Neural progenitor cell (in vitro differentiated cells): ENCODE data around the gene ASTN2.

Source experiments
- CTCF ChIP-seq: fragments of 200-600 bp; sonication (generic); IDR thresholded peaks from 2 replicates; pipeline ENCODE4 v1.5.1; 2017; ENCODE audit warnings: antibody characterized with exemption, mild to moderate bottlenecking
- EZH2 ChIP-seq: fragments of 200-600 bp; sonication (generic); IDR thresholded peaks from 2 replicates; pipeline ENCODE4 v1.6.1; 2017; ENCODE audit warnings: antibody characterized with exemption, mild to moderate bottlenecking, moderate library complexity

- TF ChIP-seq EZH2 (no peak), CTCF (no peak)
Observed at GRCh38 chr9:117355542-117355941, 59.3 kb downstream of the ASTN2 start.
